Measurements from ENCODE around the gene ZP1. TPM values are rescaled to one million over a fixed set of nuclear protein-coding genes. Genes with fewer than 3 reads are reported as not detected.
A peak's percentile ranks its signal among the peaks of the same experiment; 100 is the strongest.

Gene ZP1
- total and polyA plus RNA-seq, 2 of the 4 experiments (the other 2 are of a cell fraction) = 0.18 to 1.6 TPM

- Histone ChIP-seq H3K56ac (ENCODE audit: extremely low read depth, insufficient read depth, low read length) (no peak overlapping the region), H3K4me3 (ENCODE audit: insufficient read depth, low read depth, low read length) (no peak overlapping the region), H3K23ac (ENCODE audit: low read depth, low read length) (no peak overlapping the region), H3K9ac (ENCODE audit: low read depth, low read length) (no peak overlapping the region), H3K18ac (ENCODE audit: low read depth, low read length) (no peak overlapping the region), H3K4me1 (ENCODE audit: control insufficient read depth, insufficient read depth, low read length) (peaks cover 2% of the 10 kb centered on the region), H3K4me2 (ENCODE audit: low read depth, low read length) (no peak overlapping the region), H4K91ac (ENCODE audit: insufficient read depth, low read depth, low read length) (no peak overlapping the region), H3K14ac (replicated peaks; ENCODE audit: low read depth, low read length) (no peak overlapping the region; the same call in 1 of the 2 replicates), H4K20me1 (ENCODE audit: insufficient read depth, low read length) (no peaks in the 10 kb centered on the region), H2AFZ (replicated peaks; ENCODE audit: low read length, poor library complexity) (peak overlapping the region; percentile 26), H3K4ac (ENCODE audit: low read depth, low read length) (peak overlapping the region; percentile 12; the same call in 1 of the 2 replicates), H2AK9ac (replicated peaks; ENCODE audit: low read depth, low read length, poor library complexity) (no peak overlapping the region), H3K27me3 (ENCODE audit: control insufficient read depth, insufficient read depth, low read length) (peaks cover 22% of the 10 kb centered on the region), H3K9me1 (ENCODE audit: insufficient read depth, low read length) (no peaks in the 10 kb centered on the region), H3K79me1 (ENCODE audit: low read depth in 1 of 2, low read length in 2 of 2) (no peaks in the 10 kb centered on the region), H3K27ac (ENCODE audit: insufficient read depth, low read length) (no peak overlapping the region), H2AK5ac (ENCODE audit: low read depth, low read length) (no peak overlapping the region), H3K9me3 (ENCODE audit: control insufficient read depth, insufficient read depth, low read length) (no peaks in the 10 kb centered on the region), H4K8ac (ENCODE audit: low read depth in 2 of 2, low read length in 2 of 2) (no peak overlapping the region), H2BK120ac (ENCODE audit: low read depth, low read length) (no peak overlapping the region), H2BK5ac (ENCODE audit: low read depth, low read length, poor library complexity, severe bottlenecking) (no peak overlapping the region), H3K36me3 (ENCODE audit: control insufficient read depth, insufficient read depth, low read length) (no peaks in the 10 kb centered on the region), H4K5ac (ENCODE audit: low read depth, low read length) (no peak overlapping the region), H2BK15ac (ENCODE audit: low read depth, low read length) (no peak overlapping the region), H2BK20ac (ENCODE audit: low read depth, low read length) (no peak overlapping the region)
- in situ Hi-C loops (cut with MboI; ENCODE audit: low sequenced_read_pairs) = loop anchor here (5.0 kb wide), 1 partner anchor 57 kb away; no protein-coding TSS in a partner anchor
- DNase-seq (peak; percentile 47), ATAC-seq (ENCODE audit: low read depth) (no peak)
- dilution Hi-C loops (cut with HindIII; ENCODE audit: low sequenced_read_pairs, unreplicated experiment) = no loop called here
- POLR2A ChIA-PET (ENCODE audit: unreplicated experiment) = no interaction called here
- intact Hi-C loops (cut with micrococcal nuclease) = no loop called here
- WGBS, 2 experiments (ENCODE audit: extremely low coverage in 2 of 2, insufficient read length in 1 of 2) = 60% methylated on average over 1 of the region's 3 CpGs; no CpG with 5 or more reads in 1 of the 2 experiments
- CTCF ChIA-PET = interaction anchor here (1.5 kb wide), 1 partner anchor 53 kb away, joined by 5 read pairs; no protein-coding TSS in a partner anchor
- TF ChIP-seq MAFK (IDR thresholded peaks at IDR 0.05; ENCODE audit: low read depth, low read length) (no peak), CHD1 (IDR thresholded peaks at IDR 0.05; ENCODE audit: low read depth, low read length) (no peak), RCOR1 (IDR thresholded peaks at IDR 0.05; ENCODE audit: insufficient replicate concordance, low read length) (no peak), NFE2L2 (IDR thresholded peaks at IDR 0.05; ENCODE audit: low read depth, low read length) (no peak), FOS (IDR thresholded peaks at IDR 0.05; ENCODE audit: low read depth, low read length) (no peak), MXI1 (IDR thresholded peaks at IDR 0.05; ENCODE audit: borderline replicate concordance, low read depth, low read length) (no peak), CEBPB (IDR thresholded peaks at IDR 0.05; ENCODE audit: low read depth, low read length) (no peak), RFX5 (IDR thresholded peaks at IDR 0.05; ENCODE audit: low read depth, low read length) (no peak), ELK1 (IDR thresholded peaks at IDR 0.05; ENCODE audit: borderline replicate concordance, low read depth, low read length) (no peak), POLR2A (IDR thresholded peaks at IDR 0.05; ENCODE audit: low read depth, low read length) (no peak), SMC3 (IDR thresholded peaks at IDR 0.05; ENCODE audit: low read depth, low read length) (no peak), MAZ (IDR thresholded peaks at IDR 0.05; ENCODE audit: borderline replicate concordance, low read depth, low read length) (no peak), CTCF (conservative IDR thresholded peaks at IDR 0.05; ENCODE audit: low read depth, low read length) (no peak), USF2 (IDR thresholded peaks at IDR 0.05; ENCODE audit: low read depth, low read length) (no peak), BHLHE40 (IDR thresholded peaks at IDR 0.05; ENCODE audit: low read depth, low read length) (no peak), RAD21 (IDR thresholded peaks at IDR 0.05; ENCODE audit: low read length) (no peak)
- no TSS peak for BruUV-seq (replicated peaks)
Measured at GRCh38 chr11:60835534-60835846, 31.9 kb upstream of the ZP1 start.
